PC-9 (cell line): Measurements from ENCODE around the gene NEDD4. TPM values are rescaled to one million over a fixed set of nuclear protein-coding genes. Genes with fewer than 3 reads are reported as not detected.

Experiments used
- BruUV-seq: library from RNA; stranded (reverse); fragments of 400-500 nt; replicated peaks from 2 replicates; lab custom pipeline; 2021; lab: Mats Ljungman, UMichigan
- CTCF ChIA-PET: fragments of 300-600 bp; sonication (Branson Sonifier 250); formaldehyde crosslinking; loops from one replicate; lab custom pipeline; 2022; ENCODE audit warnings: antibody characterized with exemption; lab: Charles Lee
- POLR2A ChIA-PET: fragments of 300-600 bp; sonication (Branson Sonifier 250); formaldehyde crosslinking; loops from one replicate; lab custom pipeline; 2022; ENCODE audit warnings: antibody characterized with exemption; ENCODE audit not compliant: unreplicated experiment; lab: Charles Lee
- DNase-seq, 2 experiments: peaks; one replicate each; pipeline versions ENCODE4 v3.0.0 to v3.0.0-alpha.2; 2015 to 2022; ENCODE audit warnings: mixed read lengths in 1 of 2
- H2AFZ ChIP-seq: fragments of 200-600 bp; sonication (generic); 2 replicates; pipeline ENCODE4 v1.8.1; 2017; ENCODE audit warnings: antibody characterized with exemption
- H3F3A ChIP-seq: fragments of 200-600 bp; sonication (generic); 2 replicates; pipeline ENCODE4 v1.8.1; 2017; ENCODE audit warnings: antibody characterized with exemption, mild to moderate bottlenecking, low read depth; ENCODE audit not compliant: insufficient read depth
- H3K27ac ChIP-seq: fragments of 200-600 bp; sonication (generic); 2 replicates; pipeline ENCODE4 v1.6.1; 2016; ENCODE audit warnings: mixed run types
- H3K27me3 ChIP-seq: fragments of 200-600 bp; sonication (generic); 2 replicates; pipeline ENCODE4 v1.6.1; 2016; ENCODE audit warnings: low read depth, mixed run types; ENCODE audit not compliant: insufficient read depth
- H3K36me3 ChIP-seq: fragments of 200-600 bp; sonication (generic); 2 replicates; pipeline ENCODE4 v1.6.1; 2016; ENCODE audit warnings: low read depth, mixed run types
- H3K4me1 ChIP-seq: fragments of 200-600 bp; sonication (generic); replicated peaks from 2 replicates; pipeline ENCODE4 v1.6.1; 2016; ENCODE audit warnings: mixed run types; ENCODE audit not compliant: insufficient read depth
- H3K4me2 ChIP-seq: fragments of 200-600 bp; sonication (generic); 2 replicates; pipeline ENCODE4 v1.6.1; 2017; ENCODE audit warnings: mixed run types
- H3K4me3 ChIP-seq: fragments of 200-600 bp; sonication (generic); 2 replicates; pipeline ENCODE4 v1.6.1; 2016; ENCODE audit warnings: mixed run types
- H3K79me2 ChIP-seq: fragments of 200-600 bp; sonication (generic); 2 replicates; pipeline ENCODE4 v1.6.1; 2017; ENCODE audit warnings: low read depth, mixed run types
- H3K9me2 ChIP-seq: fragments of 200-600 bp; sonication (generic); 2 replicates; pipeline ENCODE4 v1.8.1; 2017; ENCODE audit warnings: mild to moderate bottlenecking; ENCODE audit not compliant: insufficient read depth
- H3K9me3 ChIP-seq: fragments of 200-600 bp; sonication (generic); 2 replicates; pipeline ENCODE4 v1.8.1; 2016; ENCODE audit warnings: low read depth; ENCODE audit not compliant: insufficient read depth
- H4K20me1 ChIP-seq: fragments of 200-600 bp; sonication (generic); 2 replicates; pipeline ENCODE4 v1.8.1; 2017; ENCODE audit not compliant: insufficient read depth
- CTCF ChIP-seq: fragments of 200-600 bp; sonication (generic); conservative IDR thresholded peaks from 2 replicates; pipeline ENCODE4 v1.6.1; 2017; ENCODE audit warnings: mixed run types, antibody characterized with exemption, mild to moderate bottlenecking, moderate library complexity
- EZH2 ChIP-seq: fragments of 200-600 bp; sonication (generic); IDR thresholded peaks from 2 replicates; pipeline ENCODE4 v1.8.0; 2017; ENCODE audit warnings: antibody characterized with exemption, low read depth
- intact Hi-C: fragments of 100-400 bp; cut with micrococcal nuclease; formaldehyde crosslinking; loops from one replicate; pipeline ENCODE4 v1.10.0; 2022; ENCODE audit not compliant: unreplicated experiment
- total RNA-seq: library from RNA; stranded (reverse); gene quantifications from 2 replicates; pipeline ENCODE4 v1.2.3, GENCODE V29; 2021

Gene NEDD4
- total RNA-seq, 1 experiment from 2014 or later = 24.5 TPM

GRCh38 chr15:55960946-55961345, 32.5 kb downstream of the NEDD4 start:
- POLR2A ChIA-PET = no interaction called here
- CTCF ChIA-PET = no interaction called here
- intact Hi-C loops = no loop called here

GRCh38 chr15:55959744-55960447, 33.5 kb downstream of the NEDD4 start:
- Histone ChIP-seq H3K4me1 (no peaks in the 10 kb centered on the region), H3K27ac (no peak overlapping the region), H3K4me2 (no peak overlapping the region), H3K9me3 (no peaks in the 10 kb centered on the region), H2AFZ (no peak overlapping the region), H3K9me2 (no peaks in the 10 kb centered on the region), H3F3A (no peaks in the 10 kb centered on the region), H3K79me2 (no peaks in the 10 kb centered on the region), H4K20me1 (no peaks in the 10 kb centered on the region), H3K27me3 (no peaks in the 10 kb centered on the region), H3K36me3 (no peaks in the 10 kb centered on the region), H3K4me3 (no peak overlapping the region)
- intact Hi-C loops = no loop called here
- no TSS peak for BruUV-seq
- CTCF ChIA-PET = interaction anchor here (0.7 kb wide), 2 partner anchors 9 to 34 kb away, joined by 3 read pairs; partner anchors contain the start of gene NEDD4
- POLR2A ChIA-PET = no interaction called here
- TF ChIP-seq CTCF = no peak
- no peak for TF ChIP-seq EZH2
- DNase-seq = no peak

More at GRCh38 chr15:55960946-55961345, 32.5 kb downstream of the NEDD4 start:
- Histone ChIP-seq H2AFZ (no peak overlapping the region), H3K4me3 (no peak overlapping the region), H3F3A (no peaks in the 10 kb centered on the region), H3K27me3 (no peaks in the 10 kb centered on the region), H3K79me2 (no peaks in the 10 kb centered on the region), H4K20me1 (no peaks in the 10 kb centered on the region), H3K4me1 (no peaks in the 10 kb centered on the region), H3K9me3 (no peaks in the 10 kb centered on the region), H3K4me2 (no peak overlapping the region), H3K36me3 (no peaks in the 10 kb centered on the region), H3K27ac (no peak overlapping the region), H3K9me2 (no peaks in the 10 kb centered on the region)
- TF ChIP-seq EZH2 = no peak
- TF ChIP-seq CTCF = no peak
- BruUV-seq = no TSS peak
- no peak for DNase-seq

GRCh38 chr15:55958349-55958748, 35.1 kb downstream of the NEDD4 start:
- Histone ChIP-seq H3K9me3 (no peaks in the 10 kb centered on the region), H3K4me1 (no peaks in the 10 kb centered on the region), H4K20me1 (no peaks in the 10 kb centered on the region), H3K4me3 (no peak overlapping the region), H3F3A (no peaks in the 10 kb centered on the region), H3K79me2 (no peaks in the 10 kb centered on the region), H3K27me3 (no peaks in the 10 kb centered on the region), H3K4me2 (no peak overlapping the region), H3K9me2 (no peaks in the 10 kb centered on the region), H3K27ac (no peak overlapping the region), H2AFZ (no peak overlapping the region), H3K36me3 (no peaks in the 10 kb centered on the region)
- POLR2A ChIA-PET = no interaction called here
- CTCF ChIA-PET = no interaction called here
- no peak for TF ChIP-seq CTCF
- TF ChIP-seq EZH2 = no peak
- DNase-seq = no peak
- no TSS peak for BruUV-seq
- intact Hi-C loops = no loop called here
